Stimulated activated naive CD8-positive, alpha-beta T cell treated with anti-CD3 and anti-CD28 coated beads, Interleukin-15, amount 100 ng/mL, for 72 hours (primary cell): ENCODE data around the gene LNPEP.
A peak's percentile ranks its signal among the peaks of the same experiment; 100 is the strongest.

Experiments
- ATAC-seq: fragments of 150-1000 bp; cut with Tn5 transposase; 2 replicates; pipeline ENCODE4 v1.10.0; 2021; ENCODE audit warnings: mild to moderate bottlenecking, moderate library complexity
- DNase-seq, 2 donors: peaks; one replicate each; pipeline ENCODE4 v3.0.0; 2021 to 2022
- H3K27ac Mint-ChIP-seq, 2 donors: one replicate each; pipeline ENCODE4 v1.8.0; 2022; ENCODE audit warnings: mild to moderate bottlenecking in 2 of 2, mixed read lengths in 2 of 2, moderate library complexity in 2 of 2
- H3K27me3 Mint-ChIP-seq: one replicate; pipeline ENCODE4 v1.8.0; 2022; ENCODE audit warnings: mixed read lengths
- H3K4me1 Mint-ChIP-seq: one replicate; pipeline ENCODE4 v1.8.0; 2022; ENCODE audit warnings: mild to moderate bottlenecking, mixed read lengths
- H3K4me3 Mint-ChIP-seq, 2 donors: one replicate each; pipeline ENCODE4 v1.8.0; 2022; ENCODE audit warnings: mild to moderate bottlenecking in 2 of 2, mixed read lengths in 2 of 2, moderate library complexity in 1 of 2
- H3K9me3 Mint-ChIP-seq, 2 donors: one replicate each; pipeline ENCODE4 v1.8.0; 2022; ENCODE audit warnings: mixed read lengths in 2 of 2

LNPEP gene

DNA sequence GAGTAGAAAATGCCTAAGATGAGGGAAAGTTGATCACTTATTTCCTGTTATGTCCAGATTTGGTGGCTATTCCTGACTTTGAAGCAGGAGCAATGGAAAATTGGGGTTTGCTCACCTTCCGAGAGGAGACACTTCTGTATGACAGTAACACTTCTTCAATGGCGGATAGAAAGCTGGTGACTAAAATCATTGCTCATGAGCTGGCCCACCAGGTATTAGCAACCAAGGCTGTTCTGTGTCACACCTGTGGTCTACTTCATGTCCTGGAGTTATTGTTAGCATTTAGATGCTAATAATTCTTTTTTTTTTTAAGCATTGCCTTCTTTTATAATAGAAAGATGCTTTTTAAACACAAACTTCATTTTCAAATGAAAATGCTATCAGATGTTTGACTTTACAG lies 57.9 kb downstream of the LNPEP start:
- peaks cover 38% of the 10 kb centered on the region for H3K4me1 Mint-ChIP-seq
- no peak for ATAC-seq
- H3K4me3 Mint-ChIP-seq: no peak overlapping the region
- no peak for DNase-seq
- no peak overlapping the region for H3K27ac Mint-ChIP-seq
- no peaks in the 10 kb centered on the region for H3K9me3 Mint-ChIP-seq
- no peaks in the 10 kb centered on the region for H3K27me3 Mint-ChIP-seq

DNA sequence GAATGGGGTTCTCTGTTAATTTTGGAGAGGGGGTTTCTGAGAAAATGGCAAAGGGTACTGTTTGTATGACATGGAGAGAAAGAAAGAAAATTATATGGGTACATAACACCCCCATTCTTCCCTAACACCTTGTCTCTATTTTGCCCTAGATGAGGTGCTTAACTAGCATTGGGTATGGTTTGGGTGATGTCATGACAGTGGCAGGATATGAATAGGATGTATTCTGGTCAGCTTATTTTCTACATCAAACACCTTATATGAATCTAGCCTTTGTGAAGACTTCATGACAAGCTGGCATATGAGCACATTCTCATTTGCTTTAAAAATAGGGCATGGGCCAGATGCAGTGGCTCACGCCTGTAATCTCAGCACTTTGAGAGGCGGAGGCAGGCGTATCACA lies 58.6 kb downstream of the LNPEP start:
- no peak overlapping the region for H3K27ac Mint-ChIP-seq
- H3K27me3 Mint-ChIP-seq: no peaks in the 10 kb centered on the region
- no peak overlapping the region for H3K4me3 Mint-ChIP-seq
- H3K4me1 Mint-ChIP-seq: peaks cover 44% of the 10 kb centered on the region
- ATAC-seq (peak; percentile 85), DNase-seq (no peak)
- no peaks in the 10 kb centered on the region for H3K9me3 Mint-ChIP-seq

DNA sequence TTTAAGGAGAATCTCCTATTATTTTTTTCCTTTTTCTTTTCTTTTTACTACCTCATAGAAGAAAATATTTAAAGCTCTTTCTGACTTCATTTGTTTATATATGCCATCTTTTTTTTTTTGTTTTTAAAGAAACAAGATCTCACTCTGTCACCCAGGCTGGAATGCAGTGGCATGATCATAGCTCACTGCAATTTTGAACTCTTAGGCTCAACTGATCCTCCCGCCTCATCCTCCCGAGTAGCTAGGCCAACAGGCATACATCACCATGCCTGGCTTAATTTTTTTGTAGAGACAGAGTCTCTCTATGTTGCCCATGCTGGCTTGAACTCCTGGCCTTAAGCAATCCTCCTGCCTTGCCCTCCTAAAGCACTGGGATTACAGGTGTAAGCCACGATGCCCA lies 59.5 kb downstream of the LNPEP start:
- H3K9me3 Mint-ChIP-seq: no peaks in the 10 kb centered on the region
- H3K27ac Mint-ChIP-seq: no peak overlapping the region
- no peak overlapping the region for H3K4me3 Mint-ChIP-seq
- DNase-seq: no peak
- no peak for ATAC-seq
- peaks cover 44% of the 10 kb centered on the region for H3K4me1 Mint-ChIP-seq
- no peaks in the 10 kb centered on the region for H3K27me3 Mint-ChIP-seq

DNA sequence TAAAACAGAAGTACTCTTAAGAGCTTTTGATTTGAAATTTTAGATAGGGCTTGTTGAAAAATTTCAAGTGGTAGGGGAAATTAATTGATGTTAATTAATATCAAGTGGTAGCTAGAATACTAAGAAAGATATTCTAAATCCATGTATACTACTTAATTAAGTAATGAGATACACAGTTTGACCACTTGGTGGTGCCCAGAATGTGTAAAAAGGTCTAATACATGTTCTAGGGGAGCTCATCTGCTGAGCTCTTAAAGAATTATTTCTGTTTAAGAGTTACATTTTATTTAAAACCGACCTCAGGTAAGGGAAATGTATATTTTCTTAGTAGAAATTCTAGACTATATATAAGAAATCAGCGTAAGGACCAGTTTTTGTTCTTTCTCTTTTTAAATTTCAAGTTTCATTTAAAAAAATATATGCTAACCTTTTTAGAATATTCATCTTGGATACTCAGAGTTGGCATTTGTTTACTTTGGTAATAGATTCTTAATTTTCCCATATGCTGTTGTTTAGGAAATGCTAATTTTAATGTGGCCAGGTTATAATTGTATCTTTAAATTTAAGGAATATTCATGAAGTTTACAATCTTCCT lies 61.5 kb downstream of the LNPEP start:
- DNase-seq (no peak), ATAC-seq (peak; percentile 77)
- no peaks in the 10 kb centered on the region for H3K27me3 Mint-ChIP-seq
- peaks cover 37% of the 10 kb centered on the region for H3K4me1 Mint-ChIP-seq
- no peak overlapping the region for H3K27ac Mint-ChIP-seq
- H3K9me3 Mint-ChIP-seq: no peaks in the 10 kb centered on the region
- H3K4me3 Mint-ChIP-seq: no peak overlapping the region

DNA sequence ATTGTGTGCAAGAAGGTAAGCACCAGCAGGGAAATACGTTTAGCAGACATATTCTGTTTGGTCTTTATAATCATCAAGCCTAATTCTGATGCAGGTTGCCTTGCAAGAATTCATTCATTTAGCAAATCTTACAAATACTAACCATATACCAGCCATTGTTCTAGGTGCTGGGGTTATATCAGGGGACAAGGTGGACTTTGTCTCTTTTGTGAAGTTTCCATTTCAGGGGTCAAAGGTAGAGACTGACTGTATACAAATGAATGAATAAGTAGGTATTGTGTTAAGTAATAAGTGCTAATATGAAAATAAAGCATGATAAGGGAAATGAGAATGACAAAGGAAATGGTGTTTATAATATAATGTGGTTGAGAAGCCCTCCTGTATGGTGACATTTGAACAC lies 64.0 kb downstream of the LNPEP start:
- no peak for ATAC-seq
- no peak for DNase-seq
- no peaks in the 10 kb centered on the region for H3K27me3 Mint-ChIP-seq
- H3K27ac Mint-ChIP-seq: no peak overlapping the region
- peaks cover 28% of the 10 kb centered on the region for H3K4me1 Mint-ChIP-seq
- H3K4me3 Mint-ChIP-seq: no peak overlapping the region
- no peaks in the 10 kb centered on the region for H3K9me3 Mint-ChIP-seq

DNA sequence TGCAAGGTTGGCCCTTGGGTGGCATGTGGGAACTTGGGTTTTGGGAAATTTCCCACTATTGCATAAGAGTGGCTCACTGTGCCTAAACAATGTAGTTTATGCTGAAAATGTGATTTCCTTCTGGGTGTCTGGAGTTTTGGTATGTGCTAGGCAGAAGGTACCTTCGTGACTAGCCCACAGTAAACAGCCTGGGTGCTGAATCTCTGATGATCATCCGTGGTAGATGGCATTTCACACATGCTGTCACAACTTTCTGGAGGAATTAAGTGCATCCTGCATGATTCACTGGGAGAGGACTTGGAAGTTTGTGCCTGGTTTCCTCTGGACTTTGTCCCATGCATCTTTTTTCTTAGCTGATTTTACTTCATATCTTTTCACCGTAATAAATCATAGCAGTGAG lies 64.5 kb downstream of the LNPEP start:
- H3K9me3 Mint-ChIP-seq: no peaks in the 10 kb centered on the region
- ATAC-seq (no peak), DNase-seq (no peak)
- no peaks in the 10 kb centered on the region for H3K27me3 Mint-ChIP-seq
- H3K4me3 Mint-ChIP-seq: no peak overlapping the region
- H3K4me1 Mint-ChIP-seq: peaks cover 24% of the 10 kb centered on the region
- no peak overlapping the region for H3K27ac Mint-ChIP-seq

DNA sequence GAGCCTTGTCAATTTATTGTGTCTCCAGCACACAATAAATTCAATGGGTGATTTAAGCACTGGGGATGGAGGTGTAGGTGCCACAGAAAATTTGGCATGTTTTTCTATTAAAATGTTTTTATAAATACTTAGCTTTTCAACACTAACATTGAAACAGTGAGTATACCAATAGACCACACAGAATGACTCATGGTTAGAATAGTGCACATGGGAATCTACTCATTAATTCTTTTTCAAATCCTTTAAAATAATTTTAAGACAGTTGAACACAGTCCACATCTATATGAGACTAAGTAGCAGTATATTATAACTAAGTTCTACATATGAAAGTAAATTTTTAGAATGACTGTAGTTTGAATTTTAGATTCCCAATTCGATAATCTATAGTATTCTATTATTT lies 67.1 kb downstream of the LNPEP start:
- no peaks in the 10 kb centered on the region for H3K9me3 Mint-ChIP-seq
- ATAC-seq: peak; percentile 61

DNA sequence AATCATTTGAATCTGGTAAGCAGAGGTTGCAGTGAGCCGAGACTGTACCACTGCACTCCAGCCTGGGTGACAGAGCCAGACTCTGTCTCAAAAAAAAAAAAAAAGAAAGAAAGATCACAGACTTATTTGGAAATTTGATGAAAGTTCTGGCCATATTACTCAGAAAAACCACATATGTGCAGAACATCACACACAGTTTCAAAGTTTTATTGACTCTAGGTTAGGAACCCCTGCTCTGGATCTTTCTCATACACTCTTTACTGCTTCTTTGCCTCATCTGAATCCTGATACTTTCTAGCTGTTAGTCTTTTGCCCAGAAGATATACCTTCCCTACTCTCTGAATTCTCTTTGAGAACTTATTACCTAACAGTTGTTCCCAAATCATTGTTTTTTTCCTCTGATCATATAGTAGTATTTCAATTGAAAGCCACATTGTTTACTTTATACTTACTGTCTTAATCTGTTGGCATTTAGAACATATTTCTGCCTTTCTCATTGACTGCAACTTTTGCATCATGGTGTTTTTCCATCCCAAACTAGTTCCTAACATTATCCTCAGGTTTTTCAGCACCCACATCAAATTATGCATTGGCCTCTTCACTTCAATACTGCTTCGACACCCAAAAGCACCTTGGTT lies 68.7 kb downstream of the LNPEP start:
- peak; percentile 88 for ATAC-seq
- no peak for DNase-seq
- H3K4me3 Mint-ChIP-seq: peak overlapping the region in 1 of 2 donors; percentile 22
- H3K27ac Mint-ChIP-seq: peak overlapping the region in 1 of 2 donors; percentile 49
- H3K27me3 Mint-ChIP-seq: no peaks in the 10 kb centered on the region
- no peaks in the 10 kb centered on the region for H3K9me3 Mint-ChIP-seq
- H3K4me1 Mint-ChIP-seq: peaks cover 18% of the 10 kb centered on the region

More for the DNA sequence above, 67.1 kb downstream of the LNPEP start:
- H3K27ac Mint-ChIP-seq: no peak overlapping the region
- no peak overlapping the region for H3K4me3 Mint-ChIP-seq
- no peak for DNase-seq
- peaks cover 20% of the 10 kb centered on the region for H3K4me1 Mint-ChIP-seq
- no peaks in the 10 kb centered on the region for H3K27me3 Mint-ChIP-seq

DNA sequence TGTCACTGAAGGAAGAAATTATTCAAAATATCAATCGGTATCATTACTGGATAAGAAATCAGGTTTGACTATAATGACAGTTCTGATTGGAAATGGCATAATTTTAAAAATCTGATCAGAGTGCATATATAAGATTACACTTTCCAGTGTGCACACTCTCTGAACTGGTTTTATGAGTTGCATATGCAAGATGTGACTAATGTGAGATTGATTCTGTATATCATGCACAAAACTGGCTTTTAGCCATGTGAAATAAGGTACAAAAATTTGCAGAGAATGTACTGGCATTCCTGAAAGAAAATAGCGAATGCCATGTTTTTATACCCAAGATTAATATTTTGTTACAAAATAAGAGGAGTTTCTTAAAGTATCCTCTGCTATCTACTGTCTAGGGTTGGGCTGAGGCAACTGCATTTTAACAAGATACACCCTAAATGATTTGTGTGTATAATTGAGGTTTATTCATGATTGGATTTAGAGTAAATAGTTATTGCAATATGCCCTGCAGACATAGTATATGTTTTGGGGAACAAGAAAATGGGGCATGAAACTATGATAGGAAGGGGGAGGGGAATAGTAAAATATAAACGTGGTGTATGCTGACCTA lies 70.7 kb downstream of the LNPEP start:
- H3K27me3 Mint-ChIP-seq: no peaks in the 10 kb centered on the region
- no peak overlapping the region for H3K27ac Mint-ChIP-seq
- no peaks in the 10 kb centered on the region for H3K9me3 Mint-ChIP-seq
- no peak for DNase-seq
- H3K4me3 Mint-ChIP-seq: no peak overlapping the region
- ATAC-seq: no peak
- H3K4me1 Mint-ChIP-seq: peaks cover 19% of the 10 kb centered on the region

DNA sequence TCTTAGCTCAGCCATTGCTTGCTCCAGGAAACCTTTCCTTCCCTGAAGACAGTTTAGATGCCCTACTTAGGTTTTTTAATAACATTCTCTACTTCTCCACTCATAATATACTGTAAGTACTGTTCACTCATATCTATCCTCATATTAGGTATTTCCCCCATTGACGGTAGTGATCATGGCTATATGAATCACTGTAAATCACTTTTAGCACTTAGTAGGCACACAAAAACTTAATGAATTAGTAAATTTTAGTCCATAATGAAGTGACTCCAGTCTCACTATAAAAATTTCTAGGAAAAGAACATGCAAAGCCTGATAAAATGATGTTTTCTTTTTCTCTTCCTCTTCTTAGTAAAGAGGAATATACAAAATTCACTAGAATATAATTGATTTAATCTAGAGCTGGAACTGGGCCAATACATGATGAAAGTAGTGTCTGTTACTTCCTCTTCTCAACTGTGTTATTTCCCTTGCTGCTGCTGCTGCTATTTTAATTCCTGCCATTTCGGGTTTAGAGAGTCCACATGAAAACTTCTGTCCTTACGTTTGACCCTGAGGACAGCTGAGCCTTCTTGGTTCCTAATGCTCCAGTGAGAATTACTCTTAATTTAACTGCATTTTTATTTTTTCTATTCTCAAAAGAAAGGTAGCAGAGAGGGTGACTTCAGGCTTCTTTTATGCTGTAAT lies 73.5 kb downstream of the LNPEP start:
- Mint-ChIP-seq H3K27ac (peak overlapping the region; percentile 25 to 69), H3K27me3 (no peaks in the 10 kb centered on the region), H3K4me3 (peak overlapping the region; percentile 4 to 58), H3K4me1 (peaks cover 19% of the 10 kb centered on the region), H3K9me3 (no peaks in the 10 kb centered on the region)
- ATAC-seq (peak; percentile 71), DNase-seq (no peak)

DNA sequence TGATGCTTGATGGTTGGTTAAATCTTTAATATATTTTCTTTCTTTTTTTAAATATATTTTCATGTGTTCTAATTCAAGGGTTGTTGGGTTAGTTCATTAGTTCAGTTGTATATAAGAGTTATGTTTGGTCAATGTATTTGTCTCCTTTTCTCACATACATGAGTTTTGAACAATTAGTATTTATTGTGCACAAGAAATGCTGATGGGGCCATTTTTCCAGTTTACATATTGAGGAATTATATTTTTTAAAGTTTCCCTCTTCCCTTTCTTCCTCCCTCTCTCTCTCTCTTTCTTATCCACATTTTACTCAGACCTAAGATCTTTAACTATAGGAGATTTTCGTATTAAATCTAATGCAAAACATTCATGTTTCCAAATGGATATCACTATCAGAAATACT lies 74.0 kb downstream of the LNPEP start:
- H3K4me1 Mint-ChIP-seq: peaks cover 19% of the 10 kb centered on the region
- no peak overlapping the region for H3K27ac Mint-ChIP-seq
- H3K27me3 Mint-ChIP-seq: no peaks in the 10 kb centered on the region
- DNase-seq: no peak
- no peaks in the 10 kb centered on the region for H3K9me3 Mint-ChIP-seq
- ATAC-seq: no peak
- no peak overlapping the region for H3K4me3 Mint-ChIP-seq

DNA sequence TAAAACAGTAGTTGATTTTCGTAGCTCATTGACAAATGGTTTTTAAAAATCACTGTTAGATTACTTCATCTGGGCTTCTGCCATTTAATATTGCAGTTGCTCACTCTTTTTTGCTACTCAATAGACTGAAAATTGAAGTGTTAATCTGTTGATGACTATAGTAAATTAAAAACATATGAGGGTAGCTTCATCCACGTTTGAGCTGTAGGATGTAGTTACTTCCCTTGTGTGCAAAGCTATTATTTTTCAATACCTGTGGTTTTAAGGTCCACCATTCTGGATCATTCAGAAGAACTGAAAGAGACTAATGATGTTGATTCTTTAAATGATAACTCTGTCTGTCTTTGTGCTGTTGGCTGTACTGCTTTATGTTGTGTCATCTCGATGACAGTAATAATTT lies 74.7 kb downstream of the LNPEP start:
- Mint-ChIP-seq H3K27ac (no peak overlapping the region), H3K4me1 (peaks cover 19% of the 10 kb centered on the region), H3K27me3 (no peaks in the 10 kb centered on the region), H3K4me3 (no peak overlapping the region), H3K9me3 (no peaks in the 10 kb centered on the region)
- ATAC-seq: no peak
- DNase-seq: no peak

DNA sequence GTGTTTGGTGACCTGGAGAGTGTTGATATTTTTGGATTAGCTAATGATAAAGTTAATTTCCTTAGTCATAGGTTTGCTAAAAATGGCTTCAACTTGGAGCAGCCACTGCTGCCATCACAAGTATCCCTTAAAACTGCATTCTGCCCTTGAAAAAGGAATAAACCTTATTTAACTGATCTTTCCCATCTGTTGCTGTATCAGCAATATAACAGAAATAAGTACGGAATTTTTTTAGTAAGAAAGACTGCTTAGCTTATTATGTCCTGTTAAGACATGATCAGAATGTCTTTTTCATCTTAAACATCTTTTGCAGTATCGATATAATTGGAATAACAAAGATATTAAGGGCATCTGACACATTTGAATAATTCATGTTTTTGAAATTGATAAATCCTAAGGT lies 75.7 kb downstream of the LNPEP start:
- ATAC-seq (no peak), DNase-seq (no peak)
- H3K27ac Mint-ChIP-seq: no peak overlapping the region
- no peaks in the 10 kb centered on the region for H3K27me3 Mint-ChIP-seq
- H3K4me1 Mint-ChIP-seq: peaks cover 19% of the 10 kb centered on the region
- H3K4me3 Mint-ChIP-seq: no peak overlapping the region
- H3K9me3 Mint-ChIP-seq: no peaks in the 10 kb centered on the region

DNA sequence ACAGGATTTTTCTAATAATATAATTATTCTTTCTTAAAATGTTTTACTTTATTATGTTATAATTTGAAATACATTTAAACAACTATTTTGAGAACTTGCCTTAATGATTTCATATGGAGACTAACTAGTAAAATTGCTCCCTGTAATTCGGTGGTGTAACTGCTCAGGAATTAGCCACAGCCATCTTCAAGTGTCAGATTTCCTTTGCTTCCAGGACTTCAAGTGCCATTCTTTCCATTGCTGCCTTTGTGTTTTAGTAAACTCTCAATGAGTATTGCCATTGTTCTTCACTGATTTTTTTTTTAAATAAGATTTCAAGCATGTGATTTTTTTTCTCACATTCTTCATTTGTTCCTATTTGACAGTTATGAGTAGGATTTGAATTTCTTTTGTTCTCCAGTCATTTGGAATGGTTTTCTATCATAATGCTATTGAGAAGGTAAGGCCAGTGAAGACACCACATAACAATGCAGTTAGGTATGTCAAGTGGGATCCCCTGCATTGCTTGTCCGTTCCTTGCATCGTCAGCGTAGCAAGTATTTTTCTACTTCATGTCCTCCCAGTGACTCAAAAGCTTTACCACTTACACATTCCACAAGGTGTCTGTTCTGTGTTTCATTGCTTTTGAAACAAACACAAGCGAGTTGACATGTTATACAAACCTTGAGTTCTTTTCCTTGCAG lies 83.7 kb downstream of the LNPEP start:
- Mint-ChIP-seq H3K27me3 (no peaks in the 10 kb centered on the region), H3K27ac (peak overlapping the region in 1 of 2 donors; percentile 5), H3K9me3 (no peaks in the 10 kb centered on the region), H3K4me3 (no peak overlapping the region), H3K4me1 (peaks cover 17% of the 10 kb centered on the region)
- ATAC-seq (no peak), DNase-seq (no peak)

DNA sequence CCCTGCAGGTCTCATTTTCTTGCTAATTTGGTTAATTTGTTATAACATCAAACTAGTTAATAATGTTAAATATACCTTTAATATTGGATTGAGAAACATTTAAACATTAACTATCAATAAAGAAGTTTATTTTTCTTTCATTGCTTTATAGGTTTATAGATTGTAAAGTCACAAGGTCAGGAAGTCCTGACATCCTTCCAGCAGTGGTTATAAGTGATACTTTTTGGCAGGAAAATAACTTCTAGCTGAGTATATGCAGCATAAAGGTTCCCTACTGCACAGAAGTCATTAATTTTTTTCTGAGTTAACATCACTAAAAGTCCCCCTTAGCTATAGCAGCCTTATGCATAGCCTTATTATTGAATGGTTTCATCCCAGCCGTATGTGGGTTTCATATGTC lies 85.5 kb downstream of the LNPEP start:
- no peak overlapping the region for H3K4me3 Mint-ChIP-seq

DNA sequence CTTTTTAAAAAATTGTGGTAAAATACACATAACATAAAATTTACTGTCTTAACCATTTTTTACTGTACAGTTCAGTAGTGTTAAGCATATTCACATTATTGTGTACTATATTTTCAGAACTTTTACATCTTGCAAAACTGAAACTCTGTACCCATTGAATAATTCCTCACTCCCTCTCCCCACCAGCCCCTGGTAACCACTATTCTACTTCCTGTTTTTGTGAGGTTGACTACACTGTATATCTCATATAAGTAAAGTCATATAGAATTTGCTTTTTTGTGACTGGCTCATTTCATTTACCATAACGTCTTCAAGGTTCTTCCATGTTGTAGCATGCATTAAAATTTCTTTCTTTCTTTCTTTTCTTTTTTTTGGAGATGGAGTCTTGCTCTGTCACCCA lies 87.0 kb downstream of the LNPEP start:
- Mint-ChIP-seq H3K27me3 (no peaks in the 10 kb centered on the region), H3K9me3 (no peaks in the 10 kb centered on the region), H3K4me1 (peaks cover 17% of the 10 kb centered on the region), H3K4me3 (peak overlapping the region in 1 of 2 donors; percentile 9), H3K27ac (peak overlapping the region; percentile 19 to 76)
- ATAC-seq (peak; percentile 90), DNase-seq (no peak)

More for the DNA sequence above, 85.5 kb downstream of the LNPEP start:
- ATAC-seq: no peak
- Mint-ChIP-seq H3K27me3 (no peaks in the 10 kb centered on the region), H3K4me1 (peaks cover 17% of the 10 kb centered on the region), H3K27ac (no peak overlapping the region), H3K9me3 (no peaks in the 10 kb centered on the region)
- DNase-seq: no peak
